Measurements from ENCODE around the gene HNRNPM.

Gene HNRNPM

GRCh38 chr19:8487137-8487851 lies 42.5 kb downstream of the HNRNPM start:
- peak; percentile 14 for DNase-seq (ENCODE audit: low read depth, low spot score)

- DNase-seq (ENCODE audit: low read depth, low spot score) = no peak
Observed at GRCh38 chr19:8488365-8488764, 43.6 kb downstream of the HNRNPM start.

- DNase-seq (ENCODE audit: low read depth, low spot score) = no peak
Observed at GRCh38 chr19:8489561-8490394, 45.0 kb downstream of the HNRNPM start.

GRCh38 chr19:8490395-8490760 lies 45.6 kb downstream of the HNRNPM start:
- no peak for DNase-seq (ENCODE audit: low read depth, low spot score)

GRCh38 chr19:8490873-8491272 lies 46.1 kb downstream of the HNRNPM start:
- no peak for DNase-seq (ENCODE audit: low read depth, low spot score)

GRCh38 chr19:8491574-8491973 lies 46.8 kb downstream of the HNRNPM start:
- no peak for DNase-seq (ENCODE audit: low read depth, low spot score)

- DNase-seq (ENCODE audit: low read depth, low spot score) = no peak
Observed at GRCh38 chr19:8494158-8494557, 49.4 kb downstream of the HNRNPM start.

GRCh38 chr19:8498295-8498694 lies 53.5 kb downstream of the HNRNPM start:
- DNase-seq (ENCODE audit: low read depth, low spot score) = no peak

GRCh38 chr19:8499048-8499833 lies 54.5 kb downstream of the HNRNPM start:
- no peak for DNase-seq (ENCODE audit: low read depth, low spot score)

GRCh38 chr19:8500158-8500557 lies 55.4 kb downstream of the HNRNPM start:
- no peak for DNase-seq (ENCODE audit: low read depth, low spot score)

GRCh38 chr19:8501516-8501915 lies 56.7 kb downstream of the HNRNPM start:
- DNase-seq (ENCODE audit: low read depth, low spot score) = no peak

- DNase-seq (ENCODE audit: low read depth, low spot score) = no peak
Observed at GRCh38 chr19:8501981-8502380, 57.2 kb downstream of the HNRNPM start.

- DNase-seq (ENCODE audit: low read depth, low spot score) = no peak
Observed at GRCh38 chr19:8503510-8503909, 58.7 kb downstream of the HNRNPM start.

GRCh38 chr19:8504171-8504570 lies 59.4 kb downstream of the HNRNPM start:
- no peak for DNase-seq (ENCODE audit: low read depth, low spot score)

- no peak for DNase-seq (ENCODE audit: low read depth, low spot score)
Observed at GRCh38 chr19:8504919-8505318, 60.1 kb downstream of the HNRNPM start.

GRCh38 chr19:8505680-8506401 lies 61.1 kb downstream of the HNRNPM start:
- peak; percentile 49 for DNase-seq (ENCODE audit: low read depth, low spot score)

- no peak for DNase-seq (ENCODE audit: low read depth, low spot score)
Observed at GRCh38 chr19:8506402-8506957, 61.7 kb downstream of the HNRNPM start.

GRCh38 chr19:8510589-8511115 lies 65.9 kb downstream of the HNRNPM start:
- no peak for DNase-seq (ENCODE audit: low read depth, low spot score)

- no peak for DNase-seq (ENCODE audit: low read depth, low spot score)
Observed at GRCh38 chr19:8511573-8512101, 66.9 kb downstream of the HNRNPM start.

GRCh38 chr19:8512115-8512967 lies 67.6 kb downstream of the HNRNPM start:
- DNase-seq (ENCODE audit: low read depth, low spot score) = no peak
